ENCODE results near the gene SRBD1. TPM values are rescaled to one million over a fixed set of nuclear protein-coding genes. Genes with fewer than 3 reads are reported as not detected.

Gene SRBD1
- total RNA-seq, 3 donors from 2014 or later (not counting 1 experiment from before 2014, with no cell fraction given), result 34.5 to 40.0 (median 38.8) TPM

GRCh38 chr2:45373534-45373933, 237.5 kb downstream of the SRBD1 start:
- Mint-ChIP-seq H3K4me3 (no peak overlapping the region), H3K36me3 (no peaks in the 10 kb centered on the region), H3K9me3 (peaks cover 0 to 3% of the 10 kb centered on the region in 2 donors), H3K4me1 (no peaks in the 10 kb centered on the region), H3K27me3 (ENCODE audit: low read depth in 2 of 2) (peaks cover 0 to 2% of the 10 kb centered on the region in 2 donors), H3K27ac (no peak overlapping the region)
- H3K9me3 ChIP-seq (ENCODE audit: control insufficient read depth, insufficient read depth, low read length), result no peaks in the 10 kb centered on the region
- H3K27ac ChIP-seq (ENCODE audit: low read length), result no peak overlapping the region
- 100% methylated on average over 1 of the region's 2 CpGs for WGBS (ENCODE audit: insufficient coverage)
- ATAC-seq (no peak), DNase-seq (no peak)
- H3K27me3 ChIP-seq (ENCODE audit: control insufficient read depth, insufficient read depth, low read length), result no peaks in the 10 kb centered on the region
- H3K4me1 ChIP-seq (ENCODE audit: control insufficient read depth, insufficient read depth, low read length), result no peaks in the 10 kb centered on the region
- no peak overlapping the region for H3K4me3 ChIP-seq (ENCODE audit: low read length)
- intact Hi-C loops (cut with micrococcal nuclease), result no loop called here
- no peaks in the 10 kb centered on the region for H3K36me3 ChIP-seq (ENCODE audit: control insufficient read depth, insufficient read depth, low read length)
- TF ChIP-seq, protein P1, sequence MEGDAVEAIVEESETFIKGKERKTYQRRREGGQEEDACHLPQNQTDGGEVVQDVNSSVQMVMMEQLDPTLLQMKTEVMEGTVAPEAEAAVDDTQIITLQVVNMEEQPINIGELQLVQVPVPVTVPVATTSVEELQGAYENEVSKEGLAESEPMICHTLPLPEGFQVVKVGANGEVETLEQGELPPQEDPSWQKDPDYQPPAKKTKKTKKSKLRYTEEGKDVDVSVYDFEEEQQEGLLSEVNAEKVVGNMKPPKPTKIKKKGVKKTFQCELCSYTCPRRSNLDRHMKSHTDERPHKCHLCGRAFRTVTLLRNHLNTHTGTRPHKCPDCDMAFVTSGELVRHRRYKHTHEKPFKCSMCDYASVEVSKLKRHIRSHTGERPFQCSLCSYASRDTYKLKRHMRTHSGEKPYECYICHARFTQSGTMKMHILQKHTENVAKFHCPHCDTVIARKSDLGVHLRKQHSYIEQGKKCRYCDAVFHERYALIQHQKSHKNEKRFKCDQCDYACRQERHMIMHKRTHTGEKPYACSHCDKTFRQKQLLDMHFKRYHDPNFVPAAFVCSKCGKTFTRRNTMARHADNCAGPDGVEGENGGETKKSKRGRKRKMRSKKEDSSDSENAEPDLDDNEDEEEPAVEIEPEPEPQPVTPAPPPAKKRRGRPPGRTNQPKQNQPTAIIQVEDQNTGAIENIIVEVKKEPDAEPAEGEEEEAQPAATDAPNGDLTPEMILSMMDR (IDR thresholded peaks at IDR 0.05), result no peak

DNA sequence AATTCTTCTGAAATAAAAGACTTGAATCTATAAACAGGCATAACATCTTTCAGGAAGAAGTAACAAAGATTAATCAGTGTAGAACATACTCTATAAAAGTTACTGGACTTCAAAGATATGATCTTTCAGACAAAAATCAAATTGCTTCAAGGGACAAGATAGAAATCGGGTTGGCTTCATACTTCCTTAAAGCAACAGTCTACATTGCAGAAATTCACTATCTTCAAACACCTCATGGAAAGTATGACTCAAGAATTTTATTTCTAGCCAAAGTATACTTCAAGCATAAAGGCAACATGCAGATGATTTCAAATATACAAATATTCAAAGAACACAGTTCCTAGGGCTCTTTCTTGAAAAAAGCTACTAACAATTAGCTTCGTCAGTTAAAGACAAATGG, 240.7 kb downstream of the SRBD1 start:
- Mint-ChIP-seq H3K4me1 (no peaks in the 10 kb centered on the region), H3K4me3 (no peak overlapping the region), H3K36me3 (no peaks in the 10 kb centered on the region), H3K9me3 (peaks cover 0 to 3% of the 10 kb centered on the region in 2 donors), H3K27me3 (ENCODE audit: low read depth in 2 of 2) (peaks cover 0 to 2% of the 10 kb centered on the region in 2 donors), H3K27ac (no peak overlapping the region)
- Histone ChIP-seq H3K4me1 (ENCODE audit: control insufficient read depth, insufficient read depth, low read length) (no peaks in the 10 kb centered on the region), H3K4me3 (ENCODE audit: low read length) (no peak overlapping the region), H3K9me3 (ENCODE audit: control insufficient read depth, insufficient read depth, low read length) (no peaks in the 10 kb centered on the region), H3K27me3 (ENCODE audit: control insufficient read depth, insufficient read depth, low read length) (no peaks in the 10 kb centered on the region), H3K27ac (ENCODE audit: low read length) (no peak overlapping the region), H3K36me3 (ENCODE audit: control insufficient read depth, insufficient read depth, low read length) (no peaks in the 10 kb centered on the region)
- intact Hi-C loops (cut with micrococcal nuclease), result no loop called here
- TF ChIP-seq, protein P1 (IDR thresholded peaks at IDR 0.05), result no peak
- WGBS (ENCODE audit: insufficient coverage), result 84% methylated on average over 1 of the region's 2 CpGs
- DNase-seq (no peak), ATAC-seq (no peak)

GRCh38 chr2:45368792-45369191, 242.3 kb downstream of the SRBD1 start:
- Mint-ChIP-seq H3K4me3 (no peak overlapping the region), H3K4me1 (no peaks in the 10 kb centered on the region), H3K9me3 (no peaks in the 10 kb centered on the region), H3K27ac (no peak overlapping the region), H3K36me3 (no peaks in the 10 kb centered on the region), H3K27me3 (ENCODE audit: low read depth in 2 of 2) (peaks cover 2 to 11% of the 10 kb centered on the region in 2 donors)
- DNase-seq (no peak), ATAC-seq (no peak)
- no peaks in the 10 kb centered on the region for H3K4me1 ChIP-seq (ENCODE audit: control insufficient read depth, insufficient read depth, low read length)
- intact Hi-C loops (cut with micrococcal nuclease), result no loop called here
- no CpG with 5 or more reads among the region's 1 CpG for WGBS (ENCODE audit: insufficient coverage)
- no peaks in the 10 kb centered on the region for H3K27me3 ChIP-seq (ENCODE audit: control insufficient read depth, insufficient read depth, low read length)
- H3K36me3 ChIP-seq (ENCODE audit: control insufficient read depth, insufficient read depth, low read length), result no peaks in the 10 kb centered on the region
- H3K27ac ChIP-seq (ENCODE audit: low read length), result no peak overlapping the region
- TF ChIP-seq, protein P1 (IDR thresholded peaks at IDR 0.05), result no peak
- no peaks in the 10 kb centered on the region for H3K9me3 ChIP-seq (ENCODE audit: control insufficient read depth, insufficient read depth, low read length)
- no peak overlapping the region for H3K4me3 ChIP-seq (ENCODE audit: low read length)

- Mint-ChIP-seq H3K36me3 (no peaks in the 10 kb centered on the region), H3K4me3 (no peak overlapping the region), H3K9me3 (no peaks in the 10 kb centered on the region), H3K27me3 (ENCODE audit: low read depth in 2 of 2) (peaks cover 2 to 21% of the 10 kb centered on the region in 2 donors), H3K4me1 (no peaks in the 10 kb centered on the region), H3K27ac (no peak overlapping the region)
- Histone ChIP-seq H3K4me3 (ENCODE audit: low read length) (no peak overlapping the region), H3K27ac (ENCODE audit: low read length) (no peak overlapping the region), H3K36me3 (ENCODE audit: control insufficient read depth, insufficient read depth, low read length) (no peaks in the 10 kb centered on the region), H3K9me3 (ENCODE audit: control insufficient read depth, insufficient read depth, low read length) (no peaks in the 10 kb centered on the region), H3K4me1 (ENCODE audit: control insufficient read depth, insufficient read depth, low read length) (no peaks in the 10 kb centered on the region), H3K27me3 (ENCODE audit: control insufficient read depth, insufficient read depth, low read length) (no peaks in the 10 kb centered on the region)
- DNase-seq, result no peak
- intact Hi-C loops (cut with micrococcal nuclease), result no loop called here
- no peak for ATAC-seq
- TF ChIP-seq, protein P1 (IDR thresholded peaks at IDR 0.05), result no peak
- 100% methylated on average over 1 of the region's 2 CpGs for WGBS (ENCODE audit: insufficient coverage)
Observed at GRCh38 chr2:45361666-45362065, 249.4 kb downstream of the SRBD1 start.
